CD4-positive, alpha-beta T cell treated with Interleukin-15 for 4 hours (primary cell): ENCODE results near the gene RBSN.
A peak's percentile ranks its signal among the peaks of the same experiment; 100 is the strongest.

Source experiments
- DNase-seq: peaks from one replicate; pipeline ENCODE4 v3.0.0-alpha.2; 2020; ENCODE audit warnings: low spot score

RBSN gene

GRCh38 chr3:15099364-15100098 is 583 bp upstream of the RBSN start:
- DNase-seq, result no peak

- DNase-seq, result peak; percentile 42
These were observed 1.1 kb downstream of the RBSN start for GRCh38 chr3:15097891-15098290.

- no peak for DNase-seq
These were observed 2.9 kb downstream of the RBSN start for GRCh38 chr3:15096046-15096445.

- no peak for DNase-seq
These were observed 4.6 kb downstream of the RBSN start for GRCh38 chr3:15094187-15094875.

- no peak for DNase-seq
These were observed 6.3 kb downstream of the RBSN start for GRCh38 chr3:15092686-15093085.

- no peak for DNase-seq
These were observed 7.4 kb downstream of the RBSN start for GRCh38 chr3:15091575-15091974.

- no peak for DNase-seq
These were observed 9.7 kb downstream of the RBSN start for GRCh38 chr3:15089201-15089600.

- no peak for DNase-seq
These were observed 12.2 kb downstream of the RBSN start for GRCh38 chr3:15086699-15087098.

- DNase-seq, result no peak
These were observed 12.7 kb downstream of the RBSN start for GRCh38 chr3:15086263-15086662.

GRCh38 chr3:15083252-15083651 is 15.7 kb downstream of the RBSN start:
- no peak for DNase-seq

- no peak for DNase-seq
These were observed 16.8 kb downstream of the RBSN start for GRCh38 chr3:15081960-15082664.

- DNase-seq, result no peak
These were observed 19.9 kb downstream of the RBSN start for GRCh38 chr3:15079091-15079490.

- DNase-seq, result no peak
These were observed 24.4 kb downstream of the RBSN start for GRCh38 chr3:15074500-15074899.

GRCh38 chr3:15071699-15072098 is 27.2 kb downstream of the RBSN start:
- no peak for DNase-seq

- DNase-seq, result no peak
These were observed 29.5 kb downstream of the RBSN start for GRCh38 chr3:15069441-15069840.

GRCh38 chr3:15066467-15066866 is 32.5 kb downstream of the RBSN start:
- DNase-seq, result no peak

GRCh38 chr3:15065550-15066007 is 33.4 kb downstream of the RBSN start:
- DNase-seq, result no peak

GRCh38 chr3:15064835-15065549 is 34.0 kb downstream of the RBSN start, which contains the start of gene MRPS25:
TSS of gene MRPS25 (minus strand) at chr3:15065315. CDS start at chr3:15065194, 121 bp downstream.
- peak; percentile 88 for DNase-seq

GRCh38 chr3:15064299-15064834 is 34.6 kb downstream of the RBSN start:
- peak; percentile 9 for DNase-seq

GRCh38 chr3:15063656-15064286 is 35.2 kb downstream of the RBSN start:
- no peak for DNase-seq

- no peak for DNase-seq
These were observed 35.7 kb downstream of the RBSN start for GRCh38 chr3:15063238-15063637.
